Neuron (in vitro differentiated cells): ENCODE measurements around the gene KIF5C.

Source experiments
- H2AFZ ChIP-seq: one replicate; pipeline ENCODE4 v1.6.1; 2013; ENCODE audit warnings: low read depth, mild to moderate bottlenecking, inconsistent platforms, low read length, moderate library complexity
- H3K27me3 ChIP-seq: one replicate; pipeline ENCODE4 v1.6.1; 2013; ENCODE audit warnings: low read length; ENCODE audit not compliant: insufficient read depth
- H3K36me3 ChIP-seq: one replicate; pipeline ENCODE4 v1.6.1; 2013; ENCODE audit warnings: low read length; ENCODE audit not compliant: insufficient read depth
- H3K4me1 ChIP-seq: one replicate; pipeline ENCODE4 v1.6.1; 2013; ENCODE audit warnings: low read length; ENCODE audit not compliant: insufficient read depth
- H3K4me3 ChIP-seq: 2 replicates; pipeline ENCODE4 v1.5.1; 2013; ENCODE audit warnings: mild to moderate bottlenecking, low read length, moderate library complexity
- H3K9me3 ChIP-seq: one replicate; pipeline ENCODE4 v1.6.1; 2013; ENCODE audit warnings: low read length

The KIF5C gene

DNA sequence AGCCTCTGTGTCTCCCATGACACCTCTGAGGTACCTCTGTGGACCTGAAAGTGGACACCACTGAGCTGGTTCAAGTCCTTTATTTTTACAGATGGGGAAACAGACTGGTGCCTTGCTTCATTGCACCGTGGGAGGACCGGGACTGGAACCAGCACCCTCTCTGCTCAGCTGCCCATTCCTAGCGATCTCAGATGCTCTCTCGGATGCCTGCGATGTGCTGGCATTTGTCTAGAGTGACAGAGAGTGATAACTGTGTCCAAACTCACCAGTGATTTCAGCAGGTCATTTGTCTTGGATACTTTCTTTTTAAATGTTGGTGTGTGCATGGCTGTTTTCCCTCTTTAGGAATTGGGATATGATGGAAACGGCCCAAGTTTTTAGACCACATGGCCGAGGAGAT is 133.4 kb downstream of the KIF5C start:
- no peak overlapping the region for H2AFZ ChIP-seq
- H3K9me3 ChIP-seq: no peaks in the 10 kb centered on the region
- no peaks in the 10 kb centered on the region for H3K27me3 ChIP-seq
- no peak overlapping the region for H3K4me3 ChIP-seq
- no peaks in the 10 kb centered on the region for H3K4me1 ChIP-seq
- peaks cover 82% of the 10 kb centered on the region for H3K36me3 ChIP-seq

DNA sequence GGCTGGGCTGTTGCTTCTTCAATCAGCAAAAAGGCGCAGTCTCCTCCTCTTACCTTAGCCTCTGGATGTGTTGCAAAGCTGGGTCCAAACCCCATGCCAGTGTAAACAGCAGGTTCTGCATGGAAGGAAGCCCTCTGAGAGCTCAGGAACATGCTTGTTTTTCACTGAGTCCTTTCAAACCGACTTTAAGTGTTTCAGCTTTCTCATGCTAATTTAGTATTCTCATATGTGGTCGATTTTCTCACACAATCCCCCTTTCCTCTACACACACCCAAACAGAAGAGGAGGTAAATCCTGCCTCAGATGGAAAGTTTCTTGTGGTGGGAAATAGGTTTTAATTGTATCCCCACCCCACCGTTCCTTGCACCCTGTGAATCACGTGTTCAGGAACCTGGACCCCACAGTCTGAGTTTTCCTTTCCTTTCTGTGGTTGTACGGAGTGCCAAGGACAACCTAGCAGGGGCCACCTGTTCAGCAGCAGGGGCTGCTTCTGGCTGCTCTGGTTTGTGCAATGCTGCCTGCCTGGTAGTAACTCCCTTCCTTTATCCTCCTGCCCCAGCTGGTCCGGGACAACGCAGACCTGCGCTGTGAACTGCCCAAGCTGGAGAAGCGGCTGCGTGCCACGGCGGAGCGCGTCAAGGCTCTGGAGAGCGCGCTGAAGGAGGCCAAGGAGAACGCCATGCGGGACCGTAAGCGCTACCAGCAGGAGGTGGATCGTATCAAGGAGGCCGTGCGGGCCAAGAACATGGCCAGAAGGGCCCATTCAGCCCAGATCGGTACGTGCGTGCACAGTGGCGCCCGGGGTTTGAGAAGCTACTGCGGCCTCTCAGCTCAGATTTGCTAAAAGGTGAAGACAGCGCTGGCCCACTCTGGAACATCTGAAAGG is 134.8 kb downstream of the KIF5C start:
- no peak overlapping the region for H3K4me3 ChIP-seq
- no peak overlapping the region for H2AFZ ChIP-seq
- no peaks in the 10 kb centered on the region for H3K27me3 ChIP-seq
- no peaks in the 10 kb centered on the region for H3K4me1 ChIP-seq
- no peaks in the 10 kb centered on the region for H3K9me3 ChIP-seq
- peaks cover 84% of the 10 kb centered on the region for H3K36me3 ChIP-seq

DNA sequence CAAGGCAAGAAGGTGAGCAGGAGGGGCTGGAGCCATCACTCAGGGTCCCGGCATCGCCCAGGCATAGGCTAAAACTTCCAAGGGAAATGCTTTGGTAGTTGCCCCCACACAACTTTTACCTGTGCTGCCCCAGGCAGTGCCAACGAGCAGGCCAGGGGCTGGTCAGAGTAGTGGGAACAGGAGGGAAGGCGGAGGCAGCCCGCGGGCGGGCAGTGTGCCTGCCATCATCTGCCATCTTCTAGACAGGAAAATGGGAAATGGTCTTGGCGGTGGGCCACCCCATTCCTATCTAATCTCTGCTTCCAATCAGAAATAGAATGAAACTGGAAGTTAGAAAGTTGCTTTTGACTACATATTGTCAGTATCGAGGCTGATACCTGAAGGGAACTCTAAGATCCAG is 137.5 kb downstream of the KIF5C start:
- H3K9me3 ChIP-seq: no peaks in the 10 kb centered on the region
- H3K4me1 ChIP-seq: no peaks in the 10 kb centered on the region
- no peaks in the 10 kb centered on the region for H3K27me3 ChIP-seq
- H3K36me3 ChIP-seq: peaks cover 77% of the 10 kb centered on the region
- H2AFZ ChIP-seq: no peak overlapping the region
- no peak overlapping the region for H3K4me3 ChIP-seq

DNA sequence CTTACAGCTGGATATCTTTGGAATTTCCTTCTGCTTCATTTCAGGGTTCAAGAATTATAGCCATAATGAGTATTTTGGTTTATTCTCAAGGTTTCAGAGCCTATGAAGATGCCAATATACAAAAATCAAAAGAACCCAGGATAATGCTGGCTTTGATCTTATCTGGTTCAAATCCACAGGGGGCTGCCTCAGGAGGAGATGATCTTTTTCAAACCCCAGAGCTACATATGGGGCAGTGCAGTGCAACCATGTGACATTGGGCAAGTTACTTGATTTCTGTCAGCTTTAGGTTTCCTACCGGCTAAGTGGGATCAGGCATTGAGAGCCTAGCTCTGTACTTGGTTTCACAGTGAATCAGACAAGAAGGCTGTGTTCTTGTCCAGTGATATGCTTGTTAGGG is 140.5 kb downstream of the KIF5C start:
- no peaks in the 10 kb centered on the region for H3K9me3 ChIP-seq
- H2AFZ ChIP-seq: no peak overlapping the region
- no peak overlapping the region for H3K4me3 ChIP-seq
- peaks cover 63% of the 10 kb centered on the region for H3K36me3 ChIP-seq
- no peaks in the 10 kb centered on the region for H3K27me3 ChIP-seq
- no peaks in the 10 kb centered on the region for H3K4me1 ChIP-seq

DNA sequence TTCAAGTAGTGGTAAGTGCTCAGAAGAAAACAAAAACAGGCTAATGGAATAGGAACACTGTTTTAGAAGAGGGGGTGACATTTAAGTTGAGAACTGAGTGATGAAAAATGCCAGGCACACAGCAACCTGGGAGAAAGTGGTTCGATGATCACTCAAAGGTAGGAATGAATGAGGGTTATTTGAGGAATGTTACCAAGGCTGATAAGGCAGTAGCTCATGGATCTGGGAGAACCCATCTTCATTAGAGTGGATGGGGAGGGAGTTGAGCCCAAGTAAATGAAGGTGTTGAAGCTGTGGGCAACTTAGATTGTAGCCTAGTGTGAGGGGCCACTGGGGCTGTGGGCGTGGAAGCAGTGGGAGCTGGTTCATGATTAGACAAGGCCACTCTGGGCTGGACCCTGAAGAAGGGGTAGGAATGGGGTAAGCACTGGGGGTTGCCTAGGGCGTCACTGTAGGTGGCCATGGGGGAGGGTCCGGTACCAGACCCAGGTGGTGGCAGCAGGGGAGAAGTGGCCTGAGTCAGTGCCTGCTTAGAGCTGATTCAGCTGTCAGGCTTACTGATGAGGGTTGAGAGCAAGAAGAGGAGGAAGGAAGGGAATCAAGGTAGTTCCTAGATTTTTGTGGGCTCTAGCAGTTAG is 141.0 kb downstream of the KIF5C start:
- Histone ChIP-seq H3K27me3 (no peaks in the 10 kb centered on the region), H3K9me3 (no peaks in the 10 kb centered on the region), H3K4me1 (no peaks in the 10 kb centered on the region), H3K36me3 (peaks cover 58% of the 10 kb centered on the region), H2AFZ (no peak overlapping the region), H3K4me3 (no peak overlapping the region)

DNA sequence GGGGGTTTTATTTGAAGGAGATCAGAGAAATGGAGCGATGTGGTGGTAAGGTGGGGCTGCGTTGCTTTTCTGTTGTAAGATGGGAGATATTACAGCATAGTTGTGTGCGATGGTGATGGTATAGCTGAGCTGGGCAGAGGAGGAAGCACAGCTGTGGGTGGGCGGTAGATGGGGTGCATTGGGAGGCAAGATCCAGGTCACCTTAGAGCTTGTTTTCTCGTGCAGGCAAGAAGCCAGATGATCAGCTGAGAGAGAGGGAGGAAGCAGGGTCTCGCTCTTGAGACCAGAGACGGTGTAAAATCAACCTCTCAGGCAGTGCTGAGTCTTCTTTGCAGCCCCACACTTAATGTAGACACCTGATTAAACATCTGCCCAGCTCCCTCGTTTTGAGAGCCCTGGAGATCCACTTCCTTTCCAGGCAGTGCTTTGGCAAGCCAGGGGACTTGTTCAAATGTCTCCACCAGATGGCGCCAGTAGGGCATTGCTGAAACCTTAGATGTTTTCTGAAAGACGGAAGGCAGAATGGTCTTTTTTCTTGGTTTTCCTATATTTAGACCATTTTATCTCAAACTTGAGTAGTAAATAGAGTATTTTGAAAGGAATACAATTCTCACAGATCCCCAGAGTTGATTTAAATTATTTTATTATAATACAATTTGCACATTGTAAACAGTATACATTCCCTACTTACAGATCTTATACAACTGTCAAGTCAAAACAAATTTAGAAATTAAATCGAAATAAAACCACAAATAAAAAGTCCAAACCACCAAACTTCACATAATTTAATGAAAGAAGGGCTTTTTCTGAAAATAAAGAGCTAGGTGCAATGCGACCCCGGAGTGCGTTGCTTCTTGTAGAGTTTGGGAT is 142.3 kb downstream of the KIF5C start:
- no peaks in the 10 kb centered on the region for H3K4me1 ChIP-seq
- H3K36me3 ChIP-seq: peaks cover 55% of the 10 kb centered on the region
- H3K4me3 ChIP-seq: no peak overlapping the region
- no peaks in the 10 kb centered on the region for H3K27me3 ChIP-seq
- no peak overlapping the region for H2AFZ ChIP-seq
- H3K9me3 ChIP-seq: no peaks in the 10 kb centered on the region

DNA sequence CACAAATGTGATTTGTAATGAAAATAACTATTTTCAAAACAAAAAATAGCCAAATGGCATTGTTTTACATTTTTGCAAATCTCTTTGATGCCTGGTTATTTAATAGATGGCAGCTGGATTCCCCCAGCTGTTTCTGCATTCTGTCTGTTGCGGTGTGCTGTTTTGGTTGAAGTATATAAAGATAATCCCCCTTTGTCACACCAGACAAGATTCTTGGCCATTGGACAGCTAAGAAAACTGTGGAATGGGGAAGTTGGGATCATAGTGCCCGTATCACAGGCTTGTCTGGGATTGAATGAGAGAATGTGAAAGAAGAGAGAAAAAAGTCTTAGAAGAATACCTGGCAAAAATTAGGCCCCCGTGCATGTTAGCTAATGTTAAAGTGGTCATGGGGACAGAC is 144.0 kb downstream of the KIF5C start:
- Histone ChIP-seq H3K9me3 (no peaks in the 10 kb centered on the region), H3K4me3 (no peak overlapping the region), H3K36me3 (peaks cover 45% of the 10 kb centered on the region), H3K4me1 (no peaks in the 10 kb centered on the region), H2AFZ (no peak overlapping the region), H3K27me3 (no peaks in the 10 kb centered on the region)

DNA sequence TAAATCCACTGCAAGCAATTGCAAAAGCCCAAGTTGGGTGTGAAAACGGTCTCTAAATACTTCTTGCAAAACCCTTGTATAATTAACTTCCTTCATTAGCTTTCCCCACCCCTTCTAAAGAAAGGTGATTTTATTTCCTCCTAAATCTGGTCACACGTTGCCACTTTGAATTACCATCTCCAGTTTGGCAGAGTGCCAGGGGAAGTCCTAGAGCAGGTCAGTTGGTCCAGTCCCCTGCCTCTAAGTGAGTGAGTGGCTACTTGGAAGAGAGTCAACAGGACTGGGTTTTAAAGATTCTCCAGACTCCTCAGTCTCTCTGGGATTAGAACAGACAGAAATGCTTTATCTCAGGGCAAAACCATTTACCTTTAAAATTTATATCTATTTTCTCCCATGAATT is 144.7 kb downstream of the KIF5C start:
- no peaks in the 10 kb centered on the region for H3K4me1 ChIP-seq
- H3K36me3 ChIP-seq: peaks cover 45% of the 10 kb centered on the region
- no peak overlapping the region for H2AFZ ChIP-seq
- H3K27me3 ChIP-seq: no peaks in the 10 kb centered on the region
- no peaks in the 10 kb centered on the region for H3K9me3 ChIP-seq
- no peak overlapping the region for H3K4me3 ChIP-seq

DNA sequence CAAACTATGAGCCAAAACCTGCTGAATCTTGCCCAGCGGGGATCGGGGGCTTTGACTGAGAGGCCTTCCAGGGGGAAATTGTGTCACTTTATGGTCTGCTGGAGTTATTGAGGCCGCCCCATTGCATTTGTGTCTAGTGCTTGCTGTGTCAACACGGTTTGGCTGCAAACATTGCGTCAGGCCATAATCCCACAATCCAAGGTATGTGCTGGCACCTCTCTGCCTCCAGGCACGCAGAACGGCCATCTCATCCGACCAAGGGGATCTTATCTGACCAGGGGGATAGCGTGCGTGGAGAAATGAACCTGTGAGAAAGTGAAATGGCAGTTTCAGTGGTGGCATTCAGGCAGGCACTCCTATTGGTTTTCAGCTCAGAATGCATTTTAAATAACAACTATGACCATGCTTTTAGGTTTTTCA is 145.4 kb downstream of the KIF5C start:
- Histone ChIP-seq H3K36me3 (peaks cover 43% of the 10 kb centered on the region), H2AFZ (no peak overlapping the region), H3K4me3 (no peak overlapping the region), H3K4me1 (no peaks in the 10 kb centered on the region), H3K9me3 (no peaks in the 10 kb centered on the region), H3K27me3 (no peaks in the 10 kb centered on the region)

DNA sequence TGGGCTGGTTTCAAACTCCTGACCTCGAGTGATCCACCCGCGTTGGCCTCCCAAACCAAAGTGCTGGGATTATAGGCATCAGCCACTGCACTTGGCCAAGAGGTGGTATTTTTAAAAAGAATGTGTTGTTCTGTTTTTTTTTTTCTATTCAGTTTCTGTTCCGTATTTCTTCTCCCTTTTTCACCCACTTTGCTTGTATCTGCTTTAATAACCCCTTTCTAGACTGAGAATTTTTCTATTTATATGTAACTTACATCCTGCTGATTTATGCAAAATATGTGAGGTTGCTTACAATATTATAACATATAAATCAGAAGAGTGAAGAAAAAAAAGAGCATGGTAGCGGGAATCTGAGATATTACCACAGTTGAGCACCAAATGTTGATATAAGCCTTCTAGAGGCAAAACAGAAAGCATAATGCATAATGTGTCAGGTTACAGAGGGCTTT is 146.3 kb downstream of the KIF5C start:
- H3K36me3 ChIP-seq: peaks cover 35% of the 10 kb centered on the region

DNA sequence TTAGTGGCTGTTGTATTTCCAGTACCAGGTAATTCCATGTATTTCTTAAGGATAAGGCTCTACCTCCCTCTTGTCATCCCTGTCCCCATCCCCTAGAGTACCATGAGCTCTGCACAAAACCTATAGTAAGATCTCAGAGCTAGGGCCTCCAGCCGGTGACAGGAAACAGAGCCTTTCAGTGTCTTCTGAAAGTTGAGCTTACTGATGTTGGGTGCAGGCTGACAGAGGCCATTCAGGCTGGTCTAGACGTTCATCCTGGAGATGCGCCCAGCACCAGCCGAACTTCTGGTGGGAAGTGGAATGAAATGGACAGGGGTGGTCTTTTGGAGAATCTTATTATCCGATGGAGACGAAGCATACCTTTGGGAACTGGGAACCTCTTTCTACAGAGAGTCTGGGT is 146.7 kb downstream of the KIF5C start:
- Histone ChIP-seq H3K4me1 (peaks cover 2% of the 10 kb centered on the region), H3K27me3 (no peaks in the 10 kb centered on the region), H3K4me3 (no peak overlapping the region), H2AFZ (no peak overlapping the region), H3K36me3 (peaks cover 34% of the 10 kb centered on the region), H3K9me3 (no peaks in the 10 kb centered on the region)

More for the DNA sequence above, 146.3 kb downstream of the KIF5C start:
- Histone ChIP-seq H2AFZ (no peak overlapping the region), H3K27me3 (no peaks in the 10 kb centered on the region), H3K4me1 (no peaks in the 10 kb centered on the region), H3K9me3 (no peaks in the 10 kb centered on the region), H3K4me3 (no peak overlapping the region)

DNA sequence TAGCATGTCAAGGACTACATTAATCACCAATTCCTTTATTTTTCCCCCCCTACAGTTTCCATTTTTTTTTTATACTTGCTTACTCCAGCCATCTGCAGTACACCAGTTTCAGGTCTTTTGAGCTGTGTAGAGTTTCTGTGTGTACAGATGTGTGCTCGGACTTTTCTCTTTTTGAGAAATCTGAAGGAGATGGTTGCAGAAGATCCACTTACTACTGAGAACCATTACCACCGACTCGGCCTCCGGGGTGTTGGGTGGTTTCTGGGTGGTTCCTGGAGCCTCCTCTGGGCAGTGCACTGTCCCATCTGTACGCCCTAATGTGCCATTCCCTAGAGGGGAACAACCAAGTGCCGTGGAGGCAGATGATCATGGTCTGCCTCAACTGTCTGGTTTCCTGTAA is 148.1 kb downstream of the KIF5C start:
- no peaks in the 10 kb centered on the region for H3K9me3 ChIP-seq
- H3K4me3 ChIP-seq: no peak overlapping the region
- no peak overlapping the region for H2AFZ ChIP-seq
- H3K27me3 ChIP-seq: no peaks in the 10 kb centered on the region
- peaks cover 34% of the 10 kb centered on the region for H3K36me3 ChIP-seq
- H3K4me1 ChIP-seq: peaks cover 15% of the 10 kb centered on the region
